Glomerular endothelial cell (primary cell): Measurements from ENCODE around the gene TCERG1L. TPM values are rescaled to one million over a fixed set of nuclear protein-coding genes. Genes with fewer than 3 reads are reported as not detected.

ENCODE experiments used
- DNase-seq: peaks from one replicate; pipeline ENCODE4 v3.0.0-alpha.2; 2011; ENCODE audit warnings: low read depth, low spot score; ENCODE audit errors: extremely low read depth
- total RNA-seq: library from RNA; depleted of rRNA; stranded (reverse); fragments of >200 nt; gene quantifications from 2 replicates; pipeline ENCODE4 v1.2.3, GENCODE V29; 2015

The TCERG1L gene
- total RNA-seq, 1 donor from 2014 or later = not detected

DNA sequence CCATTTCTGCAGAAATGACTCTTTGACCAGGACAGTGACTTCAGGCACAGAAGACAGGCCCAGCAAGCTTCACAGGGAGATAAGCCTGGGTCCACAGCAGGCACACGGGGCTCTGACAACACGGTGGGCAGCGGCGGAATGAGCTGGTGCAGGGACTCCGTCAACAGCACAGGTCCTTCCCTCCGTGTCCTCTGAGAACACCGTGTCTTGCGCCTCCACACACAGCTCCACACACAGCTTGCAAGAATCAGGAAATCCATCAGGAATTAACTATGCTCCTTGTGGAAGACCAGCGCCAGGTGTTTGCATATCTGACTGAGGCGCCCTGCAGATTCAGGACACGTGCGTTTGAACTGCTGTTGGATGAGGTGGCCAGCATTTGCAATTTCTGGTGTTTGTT is 39.6 kb downstream of the TCERG1L start:
- DNase-seq = no peak

DNA sequence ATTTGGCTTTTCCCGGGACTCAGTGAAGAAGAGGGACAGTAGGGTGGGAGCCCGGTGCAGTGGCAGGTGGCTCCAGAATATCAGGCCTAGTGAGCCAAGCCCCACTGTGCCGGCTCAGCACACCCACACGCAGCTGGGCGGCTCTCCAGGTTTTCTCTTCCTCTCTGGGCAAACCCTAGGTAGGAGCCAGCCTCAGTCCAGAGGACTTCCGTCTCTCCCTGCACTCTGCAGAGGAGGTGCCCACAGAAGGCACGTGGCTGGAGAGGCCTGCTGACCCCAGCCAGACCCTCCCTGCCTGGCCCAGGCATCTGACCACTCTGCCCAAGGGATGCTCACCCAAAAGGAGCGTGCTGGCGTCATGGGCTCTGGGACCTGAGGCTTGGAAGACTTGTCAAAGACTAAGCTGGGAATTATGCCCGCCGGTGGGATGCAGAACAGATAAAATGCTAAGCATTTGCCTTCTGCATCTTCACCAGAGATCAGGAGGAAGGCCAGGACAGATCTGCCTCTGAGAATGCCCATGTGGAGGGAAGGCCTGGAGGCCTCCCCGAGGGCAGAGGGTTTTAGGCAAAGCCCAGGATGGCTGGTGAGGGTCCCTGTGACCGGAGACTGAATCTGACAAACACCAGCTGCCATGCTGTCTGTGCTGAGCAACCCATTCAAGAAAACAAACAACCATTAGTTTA is 40.2 kb downstream of the TCERG1L start:
- DNase-seq = no peak

DNA sequence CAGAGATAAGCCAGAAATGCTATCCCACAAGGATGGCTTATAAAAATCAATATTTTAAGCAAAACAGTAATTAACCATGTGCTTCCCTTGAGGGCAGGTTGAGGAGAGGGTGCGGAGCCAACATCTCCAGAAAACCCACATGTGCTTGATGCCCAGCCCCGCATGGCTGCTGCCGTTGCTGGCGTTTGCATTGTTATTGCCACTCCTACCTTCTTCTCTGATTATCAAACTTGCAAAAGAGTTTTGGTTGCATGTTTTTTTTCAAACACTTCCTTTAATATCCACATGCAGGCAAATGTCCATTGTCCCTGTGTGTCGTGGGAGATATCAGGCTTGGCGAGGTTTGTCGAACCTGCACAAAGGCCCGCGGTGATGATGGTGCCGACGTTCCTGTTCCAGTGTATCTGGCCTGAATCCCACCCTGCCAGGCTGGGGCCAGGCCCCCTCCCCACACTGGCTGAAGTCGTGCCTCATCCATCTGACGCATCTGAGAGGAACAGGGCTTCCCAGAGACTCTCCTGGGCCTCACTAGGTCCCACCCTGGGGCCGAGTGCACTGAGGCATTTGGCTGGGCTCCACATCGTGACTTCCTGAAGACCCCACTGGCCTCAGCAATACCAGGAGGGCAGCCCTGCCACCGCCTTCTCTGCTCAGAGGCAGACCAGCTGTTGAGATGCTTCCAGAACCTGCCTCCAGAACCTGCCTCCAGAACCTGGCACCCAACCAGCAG is 40.9 kb downstream of the TCERG1L start:
- DNase-seq = no peak

DNA sequence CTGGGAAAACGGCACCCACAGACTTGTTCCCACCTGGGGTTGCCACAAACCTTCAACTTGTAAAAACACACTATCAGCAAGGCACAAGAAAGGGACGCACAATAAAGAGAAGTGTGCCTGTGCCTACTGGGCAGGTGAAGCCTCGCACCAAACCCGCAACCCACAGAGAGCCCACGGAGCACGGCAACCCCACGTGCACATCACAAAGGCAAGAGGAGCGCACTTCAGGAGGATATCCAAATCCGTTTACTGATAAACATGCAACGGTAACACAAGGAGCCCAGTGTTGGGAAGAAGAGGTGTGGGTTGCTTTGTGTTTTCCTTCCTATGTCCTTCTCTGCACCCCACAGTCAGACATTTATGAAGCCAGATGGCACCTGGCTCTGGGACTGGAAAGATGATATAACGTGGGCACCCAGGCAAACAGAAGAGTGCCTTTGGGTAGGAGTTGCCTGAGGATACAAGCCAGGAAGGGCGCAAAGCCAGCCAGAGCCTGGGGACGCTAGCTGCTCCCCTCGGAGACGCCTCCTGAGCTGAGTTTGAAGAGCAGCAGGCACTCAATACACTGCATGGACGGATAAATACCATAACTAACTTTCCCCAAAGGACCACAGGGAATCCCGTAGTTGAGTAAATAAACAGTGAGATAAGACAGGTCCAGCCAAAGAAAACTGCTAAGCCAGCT is 41.6 kb downstream of the TCERG1L start:
- no peak for DNase-seq

DNA sequence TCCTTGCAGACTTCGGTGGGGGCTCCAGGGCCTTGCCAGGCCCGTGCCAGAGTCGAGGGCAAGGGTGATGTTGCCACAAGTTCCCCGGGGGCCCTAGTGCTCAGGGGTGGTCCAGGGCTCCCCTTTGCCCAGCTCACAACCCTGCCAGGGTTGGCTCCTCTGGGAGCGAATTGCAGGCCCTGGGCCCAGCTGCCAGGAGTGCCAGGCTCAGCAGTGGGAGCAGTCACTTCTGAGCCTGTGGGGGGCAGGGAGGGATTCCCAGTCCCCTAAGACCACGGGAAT is 43.8 kb downstream of the TCERG1L start:
- DNase-seq = no peak

DNA sequence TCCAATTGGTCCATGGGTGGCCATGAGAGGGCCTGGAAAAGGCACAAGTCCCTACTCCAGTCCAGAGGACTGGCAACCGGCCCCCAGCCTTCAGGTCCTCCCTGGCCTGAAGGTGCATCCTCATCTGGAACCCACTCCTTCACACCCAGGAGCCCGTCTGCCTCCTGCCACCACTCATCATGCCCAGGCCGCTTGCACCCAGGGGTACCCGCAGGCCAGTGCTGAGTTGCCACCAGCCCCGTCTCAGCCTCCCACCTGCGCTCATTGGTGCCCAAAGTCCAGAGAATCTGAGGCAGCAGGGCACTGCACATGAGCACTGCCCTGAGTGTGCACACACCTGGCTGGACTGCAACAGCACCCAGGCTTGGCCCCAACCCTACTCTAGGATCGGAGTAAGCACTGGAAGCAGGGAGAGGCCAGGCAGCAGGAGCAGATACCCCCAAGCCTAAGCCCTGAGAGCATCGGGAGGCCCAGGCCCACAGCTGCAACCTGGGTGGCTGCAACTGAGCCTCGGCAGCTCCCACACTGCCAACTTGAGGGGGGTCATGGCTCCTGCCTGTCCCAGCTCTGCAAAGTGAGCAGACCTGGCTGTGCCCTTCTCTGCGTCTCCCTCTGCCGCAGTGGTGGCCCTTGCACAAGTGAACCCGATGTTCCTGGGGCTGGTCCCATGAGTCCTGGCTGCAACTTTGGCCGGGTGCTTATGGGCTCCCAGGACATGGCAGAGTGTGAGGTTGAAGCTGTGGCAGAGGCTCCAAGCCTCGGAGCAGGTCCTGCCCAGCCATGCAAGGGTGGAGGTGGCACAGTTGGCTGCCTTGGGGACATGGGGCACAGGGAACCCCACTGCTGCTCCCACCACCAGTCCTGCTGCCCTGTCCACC is 44.3 kb downstream of the TCERG1L start:
- no peak for DNase-seq

DNA sequence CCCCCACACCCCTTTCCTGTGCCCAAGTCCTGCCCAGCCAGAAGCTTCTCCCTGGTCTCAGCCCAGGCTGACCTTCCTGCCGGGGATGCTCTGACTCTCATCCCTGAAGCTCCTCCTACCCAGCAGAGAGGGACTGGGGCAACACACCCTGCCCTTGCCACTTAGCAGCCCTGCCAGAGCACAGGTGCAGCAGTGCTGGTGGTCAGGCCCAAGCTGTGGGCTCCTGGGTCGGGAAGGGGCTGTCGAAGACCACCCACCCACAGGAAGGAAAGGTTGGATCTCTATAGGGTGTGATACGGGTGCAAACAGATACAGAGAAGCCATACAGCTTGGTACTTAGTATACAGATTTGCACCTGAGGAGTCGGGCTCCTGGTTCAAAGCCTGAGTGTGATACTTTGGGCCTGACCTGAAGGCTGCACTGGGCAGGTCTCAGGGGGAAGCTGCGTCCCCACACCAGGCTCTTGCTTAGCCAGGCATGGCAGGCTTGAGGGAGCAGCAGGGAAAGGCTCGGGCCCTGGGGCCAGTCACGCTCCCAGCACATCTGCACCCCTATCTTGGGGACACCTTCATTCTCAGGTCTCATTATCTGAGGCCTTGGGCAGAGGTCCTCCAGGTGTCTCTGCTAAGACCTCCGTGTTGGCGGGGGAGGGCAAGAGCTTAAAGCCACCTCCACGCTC is 47.3 kb downstream of the TCERG1L start:
- DNase-seq = no peak

DNA sequence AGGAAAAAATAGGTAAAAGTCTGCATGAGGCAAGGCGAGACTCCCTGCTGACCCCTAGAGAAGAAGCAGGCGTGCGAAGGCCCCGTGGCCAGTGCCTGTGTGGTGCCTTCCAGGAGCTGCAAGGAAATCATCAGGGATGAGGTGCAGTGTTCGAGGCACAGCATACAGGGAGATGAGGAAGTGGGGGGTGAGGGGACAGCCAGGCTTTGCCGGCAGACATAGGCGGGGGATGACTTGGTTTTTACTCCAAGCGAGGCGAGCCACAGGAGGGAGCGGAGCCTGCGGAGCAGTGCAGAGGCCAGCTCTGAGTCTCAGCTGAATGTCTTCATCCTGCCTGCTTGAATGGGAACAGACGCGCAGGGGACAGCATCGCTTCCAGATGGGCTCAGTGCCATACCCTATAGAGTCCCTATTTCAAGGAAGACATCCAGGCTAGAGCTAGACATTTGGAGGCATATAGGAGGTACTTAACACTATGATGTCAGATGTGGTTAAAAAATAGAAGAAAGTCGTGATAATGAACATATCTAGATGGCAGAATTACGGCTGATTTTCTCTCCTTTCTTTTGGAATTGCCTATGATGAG is 49.5 kb downstream of the TCERG1L start:
- no peak for DNase-seq

DNA sequence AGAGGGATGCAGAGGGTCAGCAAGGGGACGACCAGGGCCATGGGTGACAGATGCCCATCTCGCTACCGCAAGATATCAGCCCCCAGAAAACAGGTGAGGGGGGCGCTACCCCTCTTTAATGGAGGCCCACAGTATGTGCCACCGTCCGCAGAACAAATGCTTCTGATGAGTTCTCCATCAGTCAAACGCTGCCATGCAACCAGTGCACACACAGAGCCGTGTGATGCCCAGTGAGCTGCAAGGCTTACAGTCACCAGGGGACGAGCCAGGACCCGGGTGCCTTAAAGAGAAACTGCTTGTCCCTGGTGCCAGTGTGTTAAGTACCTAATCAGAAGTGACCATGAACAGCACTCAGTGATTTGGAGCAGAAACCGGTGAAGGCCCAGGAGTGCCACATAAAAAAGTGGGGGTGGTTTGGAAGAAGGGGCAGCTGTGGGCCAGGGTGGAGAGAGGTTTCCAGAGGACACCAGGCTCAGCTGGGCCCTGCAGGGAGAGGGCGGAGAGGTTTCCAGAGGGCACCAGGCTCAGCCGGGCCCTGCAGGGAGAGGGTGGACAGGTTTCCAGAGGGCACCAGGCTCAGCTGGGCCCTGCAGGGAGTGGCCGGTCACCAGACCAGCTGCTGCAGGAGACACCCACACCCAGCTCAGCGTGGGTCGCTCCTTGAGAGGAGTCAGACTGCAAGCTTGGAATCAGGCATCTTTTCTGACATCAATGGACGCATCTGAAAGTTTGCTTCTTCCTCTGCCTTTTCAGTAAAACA is 50.9 kb downstream of the TCERG1L start:
- no peak for DNase-seq

DNA sequence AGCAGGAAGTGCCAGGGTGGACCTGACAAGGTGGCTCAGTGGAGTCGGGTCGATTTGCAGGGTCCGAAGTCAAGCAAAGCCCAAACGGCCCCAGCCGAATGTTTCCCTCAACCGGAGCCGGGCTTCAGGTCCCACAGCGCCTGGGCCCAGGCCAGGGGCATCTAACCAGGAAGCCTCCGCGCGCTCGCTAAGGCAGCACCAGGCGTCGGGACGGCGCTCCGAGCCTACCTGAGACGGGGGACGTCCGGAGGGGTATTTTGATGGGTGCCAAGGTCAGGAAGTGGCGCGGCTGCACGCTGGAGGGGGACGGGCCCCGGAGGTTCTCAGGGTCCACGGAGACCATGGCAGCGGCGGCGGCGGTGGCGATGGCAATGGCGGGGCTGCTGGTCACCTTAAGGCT is 51.5 kb downstream of the TCERG1L start:
- no peak for DNase-seq

DNA sequence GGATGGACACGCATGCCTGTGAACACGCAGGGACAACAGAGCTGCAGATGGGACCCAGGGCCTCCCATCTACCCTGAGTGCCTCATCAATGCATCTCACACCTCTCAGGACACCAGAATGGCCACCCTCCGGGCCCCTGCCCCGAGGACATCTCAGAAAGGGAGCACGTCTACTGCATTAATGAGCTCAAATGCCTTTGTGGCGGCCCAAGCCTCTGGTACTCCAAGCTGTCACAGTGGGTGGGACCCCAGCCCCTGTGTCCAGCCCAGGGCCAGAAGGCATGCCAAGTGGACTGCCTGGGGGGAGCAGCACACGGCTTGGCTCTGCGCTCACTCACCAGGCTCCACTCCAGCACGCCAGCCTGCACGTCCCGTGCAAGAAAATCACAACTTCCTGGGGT is 52.0 kb downstream of the TCERG1L start:
- no peak for DNase-seq

DNA sequence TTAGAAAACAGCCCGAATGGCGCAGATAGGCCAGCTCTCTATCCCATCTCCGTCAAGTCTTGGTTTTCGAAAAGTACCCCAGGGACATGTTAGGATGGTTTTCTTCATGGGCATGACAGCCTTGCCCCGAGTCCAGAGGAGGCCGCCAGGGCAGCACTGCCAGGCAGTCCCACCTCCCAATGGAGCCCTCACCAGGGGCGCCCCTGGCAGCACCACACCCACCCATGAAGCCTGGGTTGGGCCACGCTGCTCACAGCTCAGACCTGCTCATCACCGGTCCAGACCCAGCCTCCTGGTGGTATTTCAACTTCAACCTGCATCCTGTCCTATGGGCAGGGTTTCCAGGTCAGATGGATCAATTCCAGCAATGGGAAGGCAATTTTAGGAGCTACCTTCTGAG is 53.3 kb downstream of the TCERG1L start:
- no peak for DNase-seq

DNA sequence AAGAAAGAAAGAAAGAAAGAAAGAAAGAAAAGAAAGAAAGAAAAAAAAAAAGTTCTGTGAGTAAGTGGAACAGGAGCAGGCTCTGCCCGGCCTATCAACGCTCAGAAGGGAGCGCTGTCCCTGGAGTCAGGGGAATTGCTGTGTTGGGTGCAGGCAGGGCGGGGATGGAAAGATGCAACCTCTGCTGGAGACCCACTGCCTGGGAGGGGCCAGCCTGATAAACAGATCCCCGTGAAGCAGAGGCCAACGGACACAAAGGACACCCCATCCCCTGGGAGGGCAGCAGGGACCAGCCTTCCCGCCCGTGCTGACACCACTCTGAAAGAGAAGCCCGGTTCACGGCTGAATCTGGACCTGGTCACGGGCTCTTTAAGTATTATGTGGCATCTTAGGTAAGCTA is 54.5 kb downstream of the TCERG1L start:
- DNase-seq = no peak

DNA sequence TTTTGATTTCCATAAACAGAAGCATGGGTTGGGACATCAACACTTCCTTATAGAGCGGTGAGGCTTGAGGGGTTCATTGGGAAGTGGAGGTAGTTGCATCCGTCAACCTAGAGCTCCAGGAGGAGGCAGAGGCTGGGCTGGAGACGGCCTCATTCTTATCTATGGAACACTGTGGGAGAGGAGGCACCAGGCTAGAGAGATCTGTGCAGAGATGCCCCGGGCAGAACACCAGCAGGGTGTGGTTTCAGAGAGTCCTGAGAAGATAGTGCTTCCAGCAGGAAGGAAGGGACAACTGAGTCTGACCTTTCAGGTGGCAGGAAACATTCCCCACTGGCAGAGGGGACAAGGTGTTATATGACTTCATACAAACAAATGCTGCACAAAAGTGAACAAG is 56.7 kb downstream of the TCERG1L start:
- no peak for DNase-seq

DNA sequence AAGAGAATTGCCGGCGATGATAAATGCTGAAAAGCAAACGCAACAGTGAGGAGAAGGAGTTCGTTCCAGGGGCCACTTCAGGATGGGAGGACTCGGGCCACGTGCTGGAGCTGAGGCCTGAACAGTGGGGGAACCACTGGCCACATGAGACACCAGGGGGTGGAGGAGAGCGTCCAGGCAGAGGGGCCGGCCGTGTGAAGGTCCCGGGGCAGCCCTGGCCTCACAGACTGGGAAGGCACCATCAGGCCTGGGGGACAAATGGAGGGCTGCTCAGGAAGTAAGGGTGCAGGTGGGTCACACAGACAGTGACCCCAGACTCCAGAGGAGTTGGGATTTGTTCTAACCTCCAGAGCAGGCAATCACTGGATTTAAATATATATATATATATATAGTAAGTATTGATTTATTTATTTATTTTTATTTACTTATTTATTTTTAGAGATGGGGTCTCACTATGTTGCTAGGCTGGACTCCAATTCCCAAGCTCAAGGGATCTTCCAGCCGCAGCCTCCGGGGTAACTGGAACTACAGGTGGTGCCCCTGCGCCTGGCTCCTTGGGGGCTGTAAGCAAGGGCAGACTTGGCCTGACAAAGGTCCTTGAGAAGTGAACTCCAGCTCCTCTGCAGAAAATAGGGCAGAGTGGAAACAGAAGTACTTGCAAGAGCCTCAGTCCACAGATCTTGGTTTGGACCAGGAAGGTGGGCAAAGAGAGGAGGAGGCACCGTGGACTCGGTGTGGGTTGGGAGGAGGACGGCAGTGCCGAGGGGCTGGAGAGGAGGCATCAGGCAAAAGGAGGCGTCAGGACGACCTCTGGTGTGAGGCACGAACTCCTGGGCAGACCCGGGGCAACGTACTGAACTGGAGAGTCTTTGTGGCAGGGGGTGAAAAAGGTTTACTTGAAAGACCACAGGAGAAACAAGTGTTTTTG is 57.3 kb downstream of the TCERG1L start:
- no peak for DNase-seq

DNA sequence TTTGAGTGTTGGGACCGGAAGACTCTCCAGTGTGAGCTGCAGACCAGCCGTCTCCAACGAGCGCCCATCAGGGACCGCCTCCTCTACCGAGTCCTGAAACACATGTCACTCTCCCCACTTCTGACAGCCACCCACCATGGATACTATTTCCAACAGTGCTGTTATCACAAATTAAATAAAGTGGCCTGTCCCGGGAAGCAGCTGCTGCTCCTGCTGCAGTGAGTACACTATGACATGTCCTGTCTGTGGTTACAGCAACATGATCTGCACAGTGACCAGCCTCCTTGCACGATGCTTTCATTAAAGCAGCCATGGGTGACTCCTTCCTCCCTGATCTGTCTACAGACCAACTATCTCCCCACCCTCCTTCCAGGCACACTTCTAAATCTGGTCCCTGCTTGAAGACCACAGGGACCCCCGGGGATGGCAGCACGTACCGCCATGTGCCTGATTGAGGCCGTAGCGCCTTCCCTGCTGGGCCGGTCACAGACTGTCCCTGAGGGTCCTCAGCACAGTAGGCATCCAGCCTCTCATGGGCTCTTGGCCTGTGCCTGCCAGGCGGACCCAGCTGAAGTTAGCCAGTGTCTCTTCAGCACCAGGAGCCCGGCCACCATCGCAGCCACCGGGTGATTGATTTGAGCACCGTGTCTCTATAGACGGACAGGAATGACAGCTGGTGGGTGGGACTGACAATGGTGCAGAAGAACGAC is 58.8 kb downstream of the TCERG1L start:
- DNase-seq = no peak

DNA sequence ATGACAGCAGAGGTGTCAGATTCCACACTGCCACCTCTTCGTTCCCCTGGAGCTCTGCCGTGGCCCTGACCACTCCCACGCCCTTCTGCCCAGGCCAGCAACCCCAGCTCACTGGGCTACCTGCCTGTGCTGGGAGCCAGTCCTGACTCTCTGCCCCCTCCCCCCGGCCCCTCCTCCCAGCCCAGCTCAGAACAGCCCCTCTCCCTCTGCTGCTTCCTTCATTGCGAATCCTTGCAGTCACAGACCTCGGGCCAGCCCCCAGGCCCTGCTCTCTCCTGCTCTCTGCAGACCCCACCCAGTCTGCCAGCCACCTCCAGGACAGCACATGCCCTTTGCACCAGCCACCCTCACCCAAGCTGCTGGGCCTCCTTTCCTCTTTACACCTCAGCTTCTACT is 60.4 kb downstream of the TCERG1L start:
- no peak for DNase-seq
